ENCODE measurements around the gene MPHOSPH8.
"Not testable (repeated sequence)": the region's sequence is repeated elsewhere in the genome, so short reads cannot be mapped to it uniquely, and the experiment has no call there.

Gene MPHOSPH8

GRCh38 chr13:19634256-19634740, 839 bp downstream of the MPHOSPH8 start:
- DNase-seq = no peak

DNA sequence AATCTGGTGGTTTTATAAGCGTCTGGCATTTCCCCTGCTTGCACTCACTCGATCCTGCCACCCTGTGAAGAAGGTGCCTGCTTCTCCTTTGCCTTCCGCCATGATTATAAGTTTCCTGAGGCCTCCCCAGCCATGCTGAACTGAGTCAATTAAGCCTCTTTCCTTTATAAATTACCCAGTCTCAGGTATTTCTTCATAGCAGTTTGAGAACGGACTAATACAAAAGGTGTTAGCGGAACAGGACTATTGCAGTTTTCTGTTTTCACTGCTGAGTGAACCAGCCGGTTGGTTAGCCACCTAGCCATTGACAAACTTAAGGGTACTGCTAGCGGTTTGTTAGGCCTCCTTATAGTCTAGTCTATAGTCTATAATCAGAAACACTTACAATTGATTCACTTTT, 2.5 kb downstream of the MPHOSPH8 start:
- not testable (repeated sequence) for DNase-seq

DNA sequence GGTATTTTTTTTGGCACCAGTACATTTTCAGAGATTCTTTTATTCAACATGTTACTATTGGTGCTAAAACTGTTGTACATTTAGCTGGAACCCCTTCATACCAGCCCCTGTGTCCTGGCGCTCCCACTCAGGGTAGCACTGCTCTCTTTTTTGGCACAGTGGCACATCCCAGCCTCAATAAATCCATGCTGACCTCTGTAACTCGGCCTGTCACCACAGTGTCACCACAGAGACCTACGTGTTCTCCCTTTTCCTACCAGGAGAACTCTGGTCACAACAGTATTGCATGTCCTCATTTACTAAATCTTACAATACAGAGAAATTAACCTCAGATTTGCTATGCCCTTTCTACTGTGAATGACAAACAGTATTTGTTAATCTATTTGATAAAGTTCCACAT, 10.2 kb downstream of the MPHOSPH8 start:
- DNase-seq = no peak

- DNase-seq = no peak
These were observed 11.5 kb downstream of the MPHOSPH8 start for GRCh38 chr13:19645000-19645399.

- DNase-seq = no peak
These were observed 12.6 kb downstream of the MPHOSPH8 start for GRCh38 chr13:19646063-19646462.

GRCh38 chr13:19650742-19651141, 17.3 kb downstream of the MPHOSPH8 start:
- no peak for DNase-seq

GRCh38 chr13:19657872-19658591, 24.6 kb downstream of the MPHOSPH8 start:
- DNase-seq = no peak

DNA sequence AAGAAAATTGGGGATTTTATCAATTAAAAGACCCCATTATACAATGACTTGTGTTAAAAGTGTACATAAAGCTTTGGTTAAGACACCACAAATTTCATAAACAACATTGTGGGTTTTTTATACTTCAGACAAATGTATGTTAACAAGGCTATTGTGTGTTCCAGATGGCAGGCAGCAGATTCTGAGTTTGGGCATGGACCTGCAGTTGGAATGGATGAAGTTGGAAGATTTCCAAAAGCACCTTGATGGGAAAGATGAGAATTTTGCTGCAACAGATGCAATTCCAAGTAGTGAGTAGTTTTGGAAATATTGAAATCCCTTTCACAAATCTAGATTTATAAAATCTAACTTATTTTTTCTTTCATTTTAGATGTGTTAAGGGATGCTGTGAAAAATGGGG, 25.4 kb downstream of the MPHOSPH8 start:
- no peak for DNase-seq

- DNase-seq = no peak
These were observed 27.7 kb downstream of the MPHOSPH8 start for GRCh38 chr13:19661126-19661525.

- DNase-seq = no peak
These were observed 28.1 kb downstream of the MPHOSPH8 start for GRCh38 chr13:19661561-19661960.

GRCh38 chr13:19663416-19663979, 30.0 kb downstream of the MPHOSPH8 start:
- no peak for DNase-seq

GRCh38 chr13:19664481-19665230, 31.2 kb downstream of the MPHOSPH8 start:
- DNase-seq = no peak

GRCh38 chr13:19665427-19665859, 32.0 kb downstream of the MPHOSPH8 start:
- no peak for DNase-seq

DNA sequence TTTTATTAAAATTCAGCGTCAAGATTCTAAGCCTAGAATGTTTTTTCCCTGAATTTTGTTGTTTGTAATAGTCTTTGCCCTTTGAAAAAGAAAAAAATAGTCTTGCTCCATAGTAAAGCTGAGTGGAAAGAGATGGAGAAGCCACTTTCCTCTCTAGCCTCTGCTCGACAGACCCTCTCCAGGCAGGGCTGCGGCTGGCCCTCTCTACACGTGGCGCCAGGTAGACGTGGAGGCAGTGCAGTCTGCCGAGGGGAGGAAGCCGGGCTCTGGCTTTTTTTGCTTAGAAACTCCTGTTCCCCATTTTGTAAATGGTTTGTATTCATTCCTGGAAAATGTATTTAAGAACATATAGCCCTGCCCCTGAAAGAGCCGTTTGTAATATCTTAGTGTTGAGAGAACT, 35.3 kb downstream of the MPHOSPH8 start:
- no peak for DNase-seq

GRCh38 chr13:19670147-19670546, 36.7 kb downstream of the MPHOSPH8 start:
- DNase-seq = no peak

DNA sequence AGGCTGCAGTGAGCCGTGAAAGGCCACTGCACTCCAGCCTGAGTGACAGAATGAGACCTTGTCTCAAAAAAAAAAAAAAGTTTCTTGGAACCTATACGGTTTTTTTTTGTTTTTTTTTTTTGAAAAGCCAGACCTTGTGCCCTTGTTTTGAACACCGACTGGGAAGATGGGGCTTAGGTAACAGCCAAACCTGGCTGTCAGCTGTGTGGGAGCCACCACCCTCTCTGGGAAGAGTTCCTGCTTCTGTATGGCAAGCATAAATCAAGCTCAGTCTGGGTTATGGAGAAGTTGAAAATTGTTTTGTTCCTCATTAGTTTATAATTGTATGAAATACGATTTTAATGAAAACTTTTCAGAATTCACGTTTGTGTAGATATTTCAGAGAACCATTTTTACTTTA, 39.5 kb downstream of the MPHOSPH8 start:
- no peak for DNase-seq

GRCh38 chr13:19673473-19674430, 40.3 kb downstream of the MPHOSPH8 start:
- DNase-seq = no peak

DNA sequence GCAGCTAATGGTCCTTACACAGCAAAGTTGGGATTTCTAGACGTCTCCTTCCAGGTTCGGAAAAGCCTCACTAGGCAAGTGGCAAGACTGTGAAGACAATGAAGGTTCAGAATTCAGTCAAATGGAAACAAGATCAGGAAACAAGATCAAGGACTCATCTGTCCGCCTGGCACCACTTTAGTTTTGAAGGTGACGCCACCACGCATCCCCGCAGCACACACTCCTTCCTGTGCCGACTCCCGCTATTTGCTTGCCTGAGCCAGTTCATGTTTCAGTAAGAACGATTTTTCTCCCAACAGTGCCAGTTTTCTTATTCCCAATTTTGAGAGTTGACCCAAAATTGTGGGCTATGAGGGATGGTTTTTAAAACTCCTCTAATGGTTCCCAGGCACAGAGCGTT, 41.4 kb downstream of the MPHOSPH8 start:
- DNase-seq = no peak

DNA sequence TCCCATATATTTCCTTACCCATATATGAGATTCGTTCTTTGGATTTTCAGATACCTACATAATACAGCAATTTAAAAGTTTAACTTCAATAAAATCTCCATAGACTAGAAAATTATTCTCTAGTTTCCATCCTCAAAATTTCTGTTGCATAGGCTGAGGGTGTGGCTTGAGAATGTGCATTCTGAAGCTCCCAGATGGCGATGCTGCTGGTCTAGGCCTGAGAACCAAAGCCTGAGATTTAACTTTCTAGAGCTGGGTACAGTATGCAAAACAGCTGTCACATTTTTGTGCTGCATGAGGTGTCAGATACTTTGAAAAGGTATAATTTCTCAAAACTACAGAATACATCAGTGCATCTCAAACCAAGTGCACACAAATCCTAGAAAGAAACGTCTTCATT, 42.7 kb downstream of the MPHOSPH8 start:
- no peak for DNase-seq

GRCh38 chr13:19680751-19681150, 47.3 kb downstream of the MPHOSPH8 start:
- DNase-seq = no peak

DNA sequence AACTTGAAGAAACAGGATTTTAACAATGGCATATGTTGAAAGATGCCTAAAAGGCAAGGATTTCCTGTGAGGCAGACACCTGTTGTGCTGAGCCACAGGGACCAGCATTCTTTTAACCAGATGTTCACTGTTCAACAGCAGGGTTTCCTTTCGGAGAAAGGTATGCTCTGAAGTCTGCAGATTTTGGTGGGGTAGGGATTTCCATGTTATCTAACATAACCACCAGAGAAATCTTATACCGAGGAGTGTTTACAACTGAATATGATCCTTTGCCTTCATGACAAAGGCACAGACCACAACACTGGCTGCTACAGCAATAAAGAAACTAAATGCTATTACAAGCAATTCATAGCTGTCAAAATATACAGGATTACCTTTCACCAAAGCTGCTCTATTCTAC, 48.1 kb downstream of the MPHOSPH8 start:
- no peak for DNase-seq

- no peak for DNase-seq
These were observed 51.6 kb downstream of the MPHOSPH8 start for GRCh38 chr13:19685034-19685433.

DNA sequence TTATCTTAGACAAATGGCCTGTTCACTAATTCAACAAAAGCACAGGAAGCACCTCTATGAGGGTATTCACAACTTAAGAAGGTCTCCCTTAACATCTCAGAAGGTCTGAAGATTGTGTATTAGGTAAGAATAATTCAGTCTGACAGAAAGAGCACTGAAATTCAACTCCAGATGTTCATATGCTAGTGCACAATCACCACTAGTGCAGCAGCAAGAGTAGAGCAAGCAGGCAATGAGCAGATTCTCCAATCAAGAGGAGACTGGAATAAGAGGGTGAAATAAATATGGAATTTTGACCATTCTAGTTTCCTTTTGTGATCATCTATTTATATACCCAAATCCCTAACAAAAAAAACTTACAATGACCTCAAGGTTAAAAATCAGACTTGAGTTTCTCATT, 52.0 kb downstream of the MPHOSPH8 start:
- no peak for DNase-seq

Data from inflammatory macrophage treated with lipopolysaccharide for 1 hour (primary cell).